Measurements from ENCODE around the gene LRIG1. TPM values are rescaled to one million over a fixed set of nuclear protein-coding genes. Genes with fewer than 3 reads are reported as not detected.

LRIG1 gene
- 74.6 TPM for total RNA-seq

GRCh38 chr3:66500576-66501482, at the start of gene LRIG1:
Gene LRIG1 (minus strand): TSS chr3:66501022. CDS start chr3:66500407, 615 bp downstream.

